Stimulated activated CD8-positive, alpha-beta memory T cell treated with anti-CD3 and anti-CD28 coated beads, Interleukin-15, amount 100 ng/mL, for 4 hours (primary cell): ENCODE data around the gene OR10K1.
A peak's percentile ranks its signal among the peaks of the same experiment; 100 is the strongest.
"Not testable (repeated sequence)": the region's sequence is repeated elsewhere in the genome, so short reads cannot be mapped to it uniquely, and the experiment has no call there.

Source experiments
- DNase-seq, 2 donors: peaks; one replicate each; pipeline ENCODE4 v3.0.0-alpha.2; 2020; ENCODE audit warnings: low read depth in 2 of 2

OR10K1 gene, protein sequence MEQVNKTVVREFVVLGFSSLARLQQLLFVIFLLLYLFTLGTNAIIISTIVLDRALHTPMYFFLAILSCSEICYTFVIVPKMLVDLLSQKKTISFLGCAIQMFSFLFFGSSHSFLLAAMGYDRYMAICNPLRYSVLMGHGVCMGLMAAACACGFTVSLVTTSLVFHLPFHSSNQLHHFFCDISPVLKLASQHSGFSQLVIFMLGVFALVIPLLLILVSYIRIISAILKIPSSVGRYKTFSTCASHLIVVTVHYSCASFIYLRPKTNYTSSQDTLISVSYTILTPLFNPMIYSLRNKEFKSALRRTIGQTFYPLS

GRCh38 chr1:158461534-158461933 is at the start of gene OR10K1:
Gene OR10K1, plus strand, starts transcription at chr1:158461834. Its CDS starts 3,728 bp downstream, at chr1:158465562.
- no peak for DNase-seq

DNA sequence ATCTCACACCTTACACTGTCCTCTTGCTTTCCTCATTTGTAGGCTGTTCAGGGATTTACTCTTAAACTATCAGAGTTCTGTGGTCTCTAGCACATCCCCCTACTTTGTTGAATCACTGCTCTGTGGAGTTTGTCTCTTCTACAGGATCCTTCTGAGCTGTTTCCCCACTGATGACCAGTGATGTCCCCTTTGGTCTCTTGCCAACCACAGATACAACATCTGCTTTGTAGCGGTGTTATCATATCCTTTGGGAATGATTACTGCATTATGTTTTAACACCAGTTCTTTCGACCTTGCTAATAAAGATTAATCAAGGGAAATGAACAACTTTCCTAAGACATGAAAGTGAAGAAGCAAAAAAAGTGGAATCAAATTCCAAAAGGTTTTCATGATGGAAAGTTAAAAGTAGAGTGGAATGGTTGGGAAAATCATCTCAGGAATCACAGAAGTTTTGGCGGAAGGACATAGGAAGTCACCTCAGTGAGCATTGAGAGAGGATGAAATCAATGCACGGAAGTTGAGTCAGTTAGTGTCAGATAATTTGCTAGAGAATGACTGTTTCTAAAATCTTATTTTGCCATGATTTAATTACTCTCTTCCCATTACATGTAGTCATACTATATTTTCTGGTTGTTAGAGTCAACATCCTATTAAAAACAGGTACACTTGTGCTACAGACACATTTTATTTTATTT is 46.8 kb upstream of the OR10K1 start:
- no peak for DNase-seq

GRCh38 chr1:158417586-158417985 is 44.0 kb upstream of the OR10K1 start:
- DNase-seq: no peak

GRCh38 chr1:158422212-158422611 is 39.4 kb upstream of the OR10K1 start:
- no peak for DNase-seq

DNA sequence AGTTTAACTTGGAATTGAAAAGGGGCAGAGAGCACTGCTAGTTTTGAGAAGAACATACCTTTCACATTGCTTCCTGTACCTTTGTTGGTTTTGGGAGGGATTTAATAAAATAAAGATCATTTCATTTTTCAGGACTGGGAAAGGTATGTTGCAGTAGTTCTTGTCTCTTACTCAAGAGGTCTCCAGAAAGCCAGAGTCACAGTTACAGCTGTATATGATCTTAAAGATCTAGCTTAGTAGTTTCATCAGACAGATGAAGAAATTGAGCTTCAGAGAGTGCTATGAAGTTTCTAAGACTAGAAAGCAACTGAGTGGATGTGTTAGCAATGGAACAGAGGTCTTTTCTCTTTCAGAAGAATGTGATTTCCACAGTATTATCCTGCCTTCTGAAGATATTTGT is 36.6 kb upstream of the OR10K1 start:
- DNase-seq: no peak

- DNase-seq: no peak
Measured at GRCh38 chr1:158426137-158426536, 35.5 kb upstream of the OR10K1 start, which contains the start of gene OR10K2. Gene OR10K2, minus strand, starts transcription at chr1:158426237. Its CDS starts 5,371 bp downstream, at chr1:158420866.

GRCh38 chr1:158430163-158430562 is 31.5 kb upstream of the OR10K1 start:
- DNase-seq: not testable (repeated sequence)

GRCh38 chr1:158434741-158435140 is 26.9 kb upstream of the OR10K1 start:
- no peak for DNase-seq

DNA sequence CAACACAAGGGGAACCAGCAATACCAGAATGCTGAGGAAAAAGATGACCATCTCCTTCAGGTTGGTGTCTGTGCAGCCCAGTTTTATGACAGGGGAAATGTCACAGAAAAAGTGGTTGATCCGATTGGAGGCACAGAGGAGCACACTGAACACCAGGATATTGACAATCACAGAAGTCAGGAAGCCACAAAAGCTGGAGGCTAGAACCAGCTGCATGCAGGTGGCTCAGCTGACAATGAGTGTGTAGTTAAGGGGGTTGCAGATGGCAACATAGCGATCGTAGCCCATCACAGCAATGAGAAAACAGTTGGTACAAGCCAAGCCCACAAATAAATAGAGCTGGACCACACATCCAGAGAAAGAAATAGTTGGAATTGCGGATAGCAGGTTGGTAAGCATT is 16.3 kb upstream of the OR10K1 start:
- DNase-seq: no peak

DNA sequence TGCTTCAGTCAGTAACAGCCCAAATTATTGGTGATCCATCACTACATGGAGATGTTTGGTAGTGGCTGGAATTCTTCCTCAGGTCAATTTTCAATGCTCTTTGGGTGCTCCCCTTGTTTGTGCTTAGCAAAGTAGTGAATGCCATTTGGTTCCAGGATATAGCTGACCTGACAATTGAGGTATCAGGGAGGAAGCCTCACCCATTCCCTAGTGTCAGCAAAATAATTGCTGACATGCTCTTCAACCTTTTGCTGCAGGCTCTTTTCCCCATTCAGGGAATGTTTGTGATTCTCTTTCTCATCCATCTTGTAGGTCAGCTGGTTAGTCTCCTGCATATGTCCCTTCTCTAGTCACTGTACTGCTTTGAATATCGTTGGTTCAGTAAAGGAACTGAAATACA is 7.1 kb upstream of the OR10K1 start:
- DNase-seq: no peak

GRCh38 chr1:158457246-158457645 is 4.4 kb upstream of the OR10K1 start:
- no peak for DNase-seq

- DNase-seq: no peak
Measured at GRCh38 chr1:158458263-158458662, 3.4 kb upstream of the OR10K1 start.

GRCh38 chr1:158471920-158472319 is 10.3 kb downstream of the OR10K1 start, which contains the start of gene OR10R2:
Gene OR10R2, plus strand, starts transcription at chr1:158472220. Its CDS starts 106 bp downstream, at chr1:158472326.
- no peak for DNase-seq

GRCh38 chr1:158485455-158485854 is 23.8 kb downstream of the OR10K1 start:
- DNase-seq: no peak

DNA sequence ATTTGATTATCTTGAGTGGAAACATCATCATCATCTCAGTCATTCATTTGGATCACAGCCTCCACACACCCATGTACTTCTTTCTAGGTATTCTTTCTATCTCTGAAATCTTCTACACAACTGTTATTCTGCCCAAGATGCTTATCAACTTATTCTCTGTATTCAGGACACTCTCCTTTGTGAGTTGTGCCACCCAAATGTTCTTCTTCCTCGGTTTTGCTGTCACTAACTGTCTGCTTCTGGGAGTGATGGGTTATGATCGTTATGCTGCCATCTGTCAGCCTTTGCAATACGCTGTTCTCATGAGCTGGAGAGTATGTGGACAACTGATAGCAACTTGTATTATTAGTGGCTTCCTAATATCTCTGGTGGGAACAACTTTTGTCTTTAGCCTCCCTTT is 29.7 kb downstream of the OR10K1 start:
- DNase-seq: no peak

GRCh38 chr1:158493054-158493453 is 31.4 kb downstream of the OR10K1 start:
- DNase-seq: no peak

- DNase-seq: no peak
Measured at GRCh38 chr1:158494796-158495195, 33.2 kb downstream of the OR10K1 start.

- DNase-seq: no peak
Measured at GRCh38 chr1:158496374-158496773, 34.7 kb downstream of the OR10K1 start.

DNA sequence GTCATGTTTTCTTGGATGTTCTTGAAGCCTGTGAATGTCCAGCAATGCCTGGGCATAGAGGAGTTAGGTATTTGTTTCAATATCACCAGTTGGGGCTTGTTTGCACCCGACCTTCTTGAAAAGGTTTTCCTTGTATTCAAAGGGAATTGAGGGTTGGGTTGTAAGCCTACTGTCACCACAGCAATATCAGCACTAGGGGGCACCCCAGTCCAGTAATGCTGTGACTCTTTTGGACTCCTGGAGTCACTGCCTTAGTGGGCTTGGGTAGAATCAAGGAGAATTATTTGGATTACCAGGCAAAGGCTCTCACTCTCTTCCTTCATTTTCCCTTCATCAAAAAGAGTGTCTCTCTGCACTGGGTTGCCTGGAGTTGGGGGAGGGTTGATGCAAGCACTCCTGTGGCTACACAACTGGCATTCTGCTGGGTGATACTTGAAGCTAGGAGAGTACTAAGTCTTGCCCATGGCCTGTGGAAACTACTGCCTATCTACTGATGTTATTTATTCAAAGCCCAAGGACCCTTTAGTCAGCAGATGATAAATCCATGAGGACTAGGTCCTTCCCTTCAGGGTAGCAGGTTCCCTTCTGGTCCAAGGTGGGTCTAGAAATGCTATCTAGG is 44.8 kb downstream of the OR10K1 start:
- DNase-seq: peak in 1 of 2 donors; percentile 2

DNA sequence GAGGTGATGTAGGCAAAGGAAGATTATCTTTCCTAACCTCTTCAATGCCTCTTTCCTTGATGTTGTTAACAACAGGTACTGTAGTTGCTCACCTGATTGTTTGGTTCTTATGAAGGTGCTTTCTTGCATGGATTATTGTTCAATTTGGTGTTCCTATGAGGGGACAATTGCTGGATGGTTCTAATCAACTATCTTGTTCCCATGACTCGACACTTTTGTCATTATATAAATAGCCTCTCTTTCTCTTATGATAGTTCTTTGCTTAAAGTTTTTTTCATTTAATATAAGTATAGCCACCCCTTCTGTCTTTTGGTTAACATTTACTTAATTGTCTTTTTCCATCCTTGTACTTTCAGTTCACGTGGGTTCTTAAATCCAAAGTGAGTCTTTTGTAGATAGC is 45.9 kb downstream of the OR10K1 start:
- no peak for DNase-seq

- no peak for DNase-seq
Measured at GRCh38 chr1:158509471-158510156, 48.0 kb downstream of the OR10K1 start.

DNA sequence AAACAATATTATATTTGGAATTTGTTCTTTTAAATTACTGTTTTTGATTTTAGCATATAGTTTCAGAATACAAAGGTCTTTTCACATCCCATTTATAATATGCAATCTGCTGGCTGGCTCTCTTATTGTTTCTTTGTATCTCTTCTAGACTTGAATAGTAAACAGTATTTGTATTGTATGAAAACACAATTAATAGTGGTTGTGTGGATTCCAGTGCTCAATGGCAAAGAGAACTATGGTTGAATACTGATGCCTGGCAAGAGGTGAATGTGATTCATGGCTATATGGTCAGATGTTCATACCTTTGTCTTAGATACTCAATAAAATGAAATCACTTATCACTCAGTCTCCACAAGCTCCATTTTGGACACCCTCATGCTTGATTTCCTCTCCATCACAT is 55.3 kb downstream of the OR10K1 start:
- no peak for DNase-seq
